ELF-1 (cell line): Measurements from ENCODE around the gene ZDHHC5.
A peak's percentile ranks its signal among the peaks of the same experiment; 100 is the strongest.

ENCODE experiments used
- DNase-seq: peaks from one replicate; pipeline ENCODE4 v3.0.0-alpha.2; 2016; ENCODE audit warnings: low read depth, low spot score

ZDHHC5 gene

DNA sequence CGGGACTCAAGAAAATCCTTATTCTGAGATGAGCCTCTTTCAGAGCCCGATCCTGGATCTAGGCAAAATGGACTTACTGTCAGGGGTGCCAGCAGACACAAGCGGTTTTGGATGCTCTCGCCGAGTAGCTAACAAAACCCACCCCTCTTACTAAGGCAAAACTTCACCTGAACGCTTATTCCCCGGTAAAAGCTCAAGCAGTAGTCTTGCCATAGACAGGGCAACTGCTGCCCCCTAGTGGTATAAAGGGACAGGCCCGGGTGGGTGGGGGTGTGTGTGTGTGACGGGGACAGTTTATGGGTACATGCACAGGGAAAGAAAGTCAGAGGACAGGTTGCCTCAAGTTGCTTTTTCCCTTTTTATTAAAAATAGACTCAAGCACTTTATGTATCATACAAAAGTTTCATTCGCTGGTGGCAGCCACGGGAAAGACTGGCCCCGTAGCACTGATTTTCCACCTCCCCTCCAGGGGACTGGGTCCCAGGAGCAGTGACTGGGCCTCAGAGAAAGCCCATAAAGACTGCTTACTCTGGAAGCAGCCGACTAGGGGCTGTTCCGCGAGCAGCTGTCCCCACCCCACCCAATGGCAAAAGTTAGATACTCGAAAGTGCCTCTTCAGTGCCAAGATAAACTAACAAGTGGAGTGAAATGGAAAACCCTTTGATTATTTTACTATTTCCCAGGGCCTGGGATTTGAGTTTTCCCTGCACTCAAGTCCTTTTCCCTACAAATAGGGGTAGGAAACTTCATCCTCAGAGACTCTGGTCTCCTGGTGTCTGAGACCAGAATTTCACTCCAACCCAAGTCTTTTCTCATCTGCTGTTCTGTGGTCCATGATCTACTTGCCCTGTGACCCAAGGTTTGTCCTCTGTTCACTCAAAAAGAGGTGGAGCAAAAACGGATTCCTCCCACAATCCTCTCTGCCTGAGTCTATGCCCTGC, 22.9 kb upstream of the ZDHHC5 start:
- DNase-seq: peak; percentile 87

DNA sequence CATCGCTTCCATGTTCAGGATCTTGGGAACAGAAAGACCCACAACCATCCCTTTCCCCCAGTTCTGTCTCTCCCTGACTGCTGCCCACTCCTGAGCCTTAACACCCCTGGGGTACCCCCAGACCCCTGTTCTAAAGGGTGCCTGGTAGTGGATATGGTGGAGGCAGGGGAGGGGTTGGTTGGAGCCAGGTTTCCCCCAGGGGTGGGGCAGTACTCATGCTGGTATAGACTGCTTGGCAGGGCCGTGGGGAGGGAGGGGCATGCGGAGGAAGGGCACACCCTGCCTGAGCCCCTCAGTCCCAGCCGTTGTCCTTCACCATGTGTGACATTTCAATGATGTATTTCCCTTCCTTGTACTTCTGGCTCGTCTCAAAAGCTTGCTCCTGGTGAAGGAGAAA, 22.2 kb upstream of the ZDHHC5 start:
- DNase-seq: no peak

DNA sequence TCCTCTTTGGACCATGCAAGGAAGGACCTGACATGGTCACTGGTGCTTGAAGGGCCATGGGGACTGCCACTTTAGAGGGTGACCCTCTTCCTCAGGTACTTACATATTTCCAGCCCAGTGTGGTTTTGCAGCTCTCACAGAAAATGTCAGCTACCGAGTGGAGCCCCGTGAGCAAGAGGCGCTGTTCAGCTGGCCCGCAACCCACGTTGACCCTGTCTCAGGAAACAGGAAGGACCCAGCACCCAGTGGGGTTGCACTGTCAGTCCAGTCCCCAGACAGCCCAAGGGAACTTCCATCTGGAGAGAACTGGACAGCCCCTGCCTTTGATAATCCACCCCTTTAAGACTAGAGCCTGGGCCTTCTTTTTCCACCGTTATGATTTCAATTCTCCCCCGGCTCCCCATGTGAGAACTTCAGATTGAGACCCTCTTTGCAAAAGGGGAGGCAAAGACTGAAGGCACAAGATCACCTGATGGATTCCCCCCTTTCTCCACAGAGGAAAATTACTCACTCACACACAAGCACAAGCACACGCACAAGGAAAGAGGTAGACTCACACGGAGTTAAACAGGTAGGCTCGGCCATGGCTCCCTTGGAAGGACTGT, 21.6 kb upstream of the ZDHHC5 start:
- DNase-seq: no peak

DNA sequence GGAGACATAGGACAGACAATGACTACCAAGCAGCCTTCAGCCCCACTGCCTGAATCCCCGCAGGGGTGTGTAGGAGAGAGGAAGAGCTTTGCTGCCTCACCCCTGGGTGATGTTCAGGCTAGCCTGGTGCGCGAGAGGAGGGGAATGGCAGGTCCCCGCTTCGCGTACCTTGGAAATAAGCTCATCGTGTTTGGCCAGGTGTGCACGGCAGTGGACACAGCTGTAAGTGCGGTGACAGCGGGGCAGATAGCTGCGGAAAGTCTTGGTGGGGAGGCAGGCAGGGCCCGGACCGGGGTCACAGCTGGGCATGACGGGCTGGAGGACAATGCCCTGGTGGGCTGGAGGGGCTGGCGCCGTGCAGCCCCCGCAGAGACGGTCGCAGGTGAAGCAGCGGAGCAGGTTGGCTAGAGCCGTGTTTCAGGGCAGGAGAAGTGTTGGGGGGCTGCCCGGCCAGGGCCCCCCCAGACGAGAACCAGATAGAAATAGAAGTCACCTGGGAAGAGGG, 21.1 kb upstream of the ZDHHC5 start:
- DNase-seq: peak; percentile 46

DNA sequence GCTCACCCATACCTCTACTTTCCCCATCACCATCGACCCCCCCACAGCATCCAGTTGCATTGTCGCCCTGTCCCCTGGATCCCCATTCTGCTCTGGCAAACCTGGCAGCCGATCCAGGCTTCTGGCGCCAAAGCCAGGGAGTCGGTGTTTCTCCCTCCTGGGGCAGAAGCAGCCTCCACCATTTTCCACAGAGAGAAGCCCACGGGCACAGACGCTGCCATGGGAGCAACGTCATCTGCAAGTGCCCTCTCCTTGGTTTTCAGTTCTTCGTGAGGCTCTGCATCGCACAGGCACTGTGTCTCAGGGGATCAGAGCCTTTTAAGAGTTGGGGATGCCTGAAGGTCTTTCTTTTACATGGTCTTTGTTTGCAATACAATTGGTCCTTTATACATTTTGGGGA, 20.5 kb upstream of the ZDHHC5 start:
- no peak for DNase-seq

DNA sequence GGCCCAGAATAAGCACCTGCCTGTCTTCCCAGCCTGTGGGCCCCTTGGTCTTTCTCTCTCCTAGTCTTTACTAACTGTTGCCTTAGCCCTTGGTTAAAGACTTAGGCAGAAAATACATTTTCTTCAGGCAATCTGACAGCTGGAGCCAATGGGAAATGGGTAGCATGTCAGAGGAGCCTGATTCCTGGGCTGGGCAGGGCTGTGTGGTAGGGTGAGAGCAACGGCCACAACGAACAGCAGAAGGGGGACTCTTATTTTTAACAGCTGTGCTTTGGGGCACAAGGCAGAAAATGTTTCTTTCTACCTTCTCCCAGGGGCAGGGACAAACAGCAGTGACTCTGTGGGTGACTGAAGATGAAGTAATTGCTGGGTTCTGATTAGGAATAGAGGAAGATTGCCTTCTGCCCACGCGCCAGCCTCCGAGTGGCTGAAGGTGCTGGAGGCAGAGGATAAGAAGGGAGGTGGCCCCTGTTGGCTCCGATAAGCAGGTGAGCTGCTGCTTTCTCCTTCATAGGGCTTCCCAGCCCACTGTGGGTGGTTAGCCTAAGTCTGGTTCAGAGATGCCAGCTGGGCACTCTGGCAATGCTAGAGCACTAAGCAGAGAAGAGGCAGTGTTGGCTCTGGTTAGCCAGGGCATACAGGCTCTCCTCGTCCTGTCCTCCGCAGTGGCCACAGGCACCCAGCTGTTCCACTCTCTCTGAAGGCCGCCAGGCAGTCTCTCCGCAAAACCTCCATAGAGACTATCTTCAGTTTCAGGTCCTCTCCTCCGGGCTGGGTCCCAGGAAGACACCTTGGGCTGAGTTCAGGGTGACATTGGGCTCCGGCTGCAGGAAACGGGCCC, 19.7 kb upstream of the ZDHHC5 start:
- DNase-seq: peak; percentile 52

DNA sequence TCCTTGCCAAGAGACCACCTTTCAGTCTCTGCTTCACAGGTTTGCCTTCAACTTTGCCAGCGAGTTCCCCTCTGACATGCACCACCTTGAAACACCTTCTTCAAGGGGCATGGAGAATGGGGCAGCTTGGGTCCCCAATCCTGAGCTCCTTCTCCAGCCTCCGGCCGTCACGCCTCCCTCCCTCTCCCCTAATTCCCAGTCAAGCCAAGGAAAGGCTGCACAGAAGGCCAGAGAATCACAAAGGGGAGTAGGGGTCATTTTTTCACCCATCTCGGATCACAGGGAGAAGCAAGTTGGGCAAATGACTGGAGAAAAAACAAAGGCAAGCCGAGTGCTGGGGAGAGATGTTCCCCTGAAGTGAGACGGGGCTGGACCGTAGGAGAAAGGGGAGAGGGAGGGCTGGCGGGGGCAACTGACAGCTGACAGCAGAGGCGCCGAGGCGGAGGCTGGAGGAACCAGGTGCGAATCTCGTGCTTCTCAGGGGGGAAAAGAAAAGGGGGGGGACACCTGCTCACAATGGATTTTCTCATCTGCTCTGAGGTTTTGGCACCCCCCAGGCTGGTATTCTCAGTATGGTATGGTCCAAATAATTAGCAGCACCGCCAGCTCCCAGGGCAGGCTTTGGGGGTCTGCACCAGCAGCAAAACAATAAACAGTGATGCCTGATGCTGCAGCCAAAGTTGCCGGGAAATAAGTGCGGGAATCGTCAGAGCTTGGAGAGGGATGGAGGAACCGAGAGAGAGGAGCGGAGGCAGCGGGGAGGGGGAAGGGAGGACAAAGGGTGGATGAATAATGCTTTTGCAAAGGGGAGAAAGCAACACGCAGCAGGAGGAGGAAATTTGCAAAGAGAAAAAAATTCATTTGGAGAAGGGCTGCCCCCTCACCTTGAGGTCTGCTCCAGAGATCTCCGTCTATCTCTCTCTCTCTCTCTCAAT, 18.8 kb upstream of the ZDHHC5 start:
- DNase-seq: peak; percentile 60

DNA sequence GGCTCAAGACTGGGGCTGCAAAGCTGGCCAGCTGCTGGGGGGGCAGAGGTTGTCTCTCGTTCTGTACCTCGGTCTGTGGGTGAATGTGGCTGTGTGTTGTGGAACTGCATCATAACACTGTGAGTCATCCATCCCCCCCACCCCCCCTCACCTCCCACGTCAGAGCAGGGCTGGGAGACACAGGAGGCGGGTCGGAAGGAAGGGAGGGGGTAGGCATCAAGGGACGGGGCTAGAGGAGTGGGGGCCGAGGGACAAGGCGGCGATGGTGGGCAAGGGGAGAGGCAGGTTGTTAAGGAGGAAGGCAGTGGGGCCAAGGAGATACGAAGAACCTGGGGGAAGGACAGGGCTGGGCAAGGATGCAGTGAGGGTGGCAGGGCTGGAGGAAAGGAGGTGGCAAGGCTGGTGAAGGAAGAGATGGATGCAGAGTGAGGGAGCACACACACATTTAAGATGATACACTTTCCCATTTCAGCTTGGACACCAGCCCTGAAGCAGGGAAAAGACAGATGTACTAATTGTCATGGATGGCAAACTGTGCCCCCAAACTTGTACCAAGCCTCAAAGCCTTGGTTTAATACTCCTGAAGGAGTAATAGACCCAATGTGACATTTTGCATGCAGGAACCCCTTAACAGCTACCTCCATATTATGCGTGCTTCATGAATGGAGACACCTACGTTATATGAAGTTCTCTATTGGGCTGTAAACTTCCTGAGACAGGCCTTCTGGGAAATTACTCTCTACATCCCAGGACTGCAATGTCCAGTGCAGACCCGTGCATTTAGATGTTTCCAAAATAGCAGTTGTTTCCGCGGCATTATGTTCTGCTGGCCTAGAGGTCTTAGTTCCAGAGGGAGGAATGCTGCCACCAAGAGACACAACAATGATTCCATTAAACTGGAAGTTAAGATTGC, 17.8 kb upstream of the ZDHHC5 start, which contains the start of gene YPEL4:
Gene YPEL4 (minus strand): TSS at position 87 of the 913 bp plus-strand sequence. CDS start 2,805 bp downstream, outside the sequence.
- DNase-seq: peak; percentile 74

DNA sequence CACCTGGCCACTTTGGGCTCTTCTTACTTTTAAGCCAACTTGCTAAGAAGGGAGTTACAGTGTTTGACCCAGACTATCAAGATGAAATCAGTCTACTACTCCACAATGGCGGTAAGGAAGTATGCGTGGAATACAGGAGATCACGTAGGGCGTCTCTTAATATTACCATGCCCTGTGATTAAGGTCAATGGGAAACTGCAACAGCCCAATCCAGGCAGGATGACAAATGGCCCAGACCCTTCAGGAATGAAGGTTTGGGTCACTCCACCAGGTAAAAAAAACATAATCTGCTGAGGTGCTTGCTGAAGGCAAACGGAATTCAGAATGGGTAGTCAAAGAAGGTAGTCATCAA, 17.2 kb upstream of the ZDHHC5 start:
- no peak for DNase-seq

DNA sequence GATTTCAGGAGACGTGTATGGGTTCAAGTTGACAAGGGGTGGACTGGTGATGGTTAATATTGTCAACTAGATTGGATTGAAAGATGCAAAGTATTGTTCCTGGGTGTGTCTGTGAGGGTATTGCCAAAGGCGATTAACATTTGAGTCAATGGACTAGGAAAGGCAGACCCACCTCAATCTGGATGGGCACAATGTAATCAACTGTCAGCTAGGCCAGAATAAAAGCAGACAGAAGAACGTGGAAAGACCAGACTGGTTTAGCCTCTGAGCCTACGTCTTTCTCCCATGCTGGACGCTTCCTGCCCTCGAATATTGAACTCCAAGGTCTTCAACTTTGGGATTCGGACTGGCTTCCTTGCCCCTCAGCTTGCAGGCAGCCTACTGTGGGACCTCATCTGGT, 16.5 kb upstream of the ZDHHC5 start:
- DNase-seq: no peak

DNA sequence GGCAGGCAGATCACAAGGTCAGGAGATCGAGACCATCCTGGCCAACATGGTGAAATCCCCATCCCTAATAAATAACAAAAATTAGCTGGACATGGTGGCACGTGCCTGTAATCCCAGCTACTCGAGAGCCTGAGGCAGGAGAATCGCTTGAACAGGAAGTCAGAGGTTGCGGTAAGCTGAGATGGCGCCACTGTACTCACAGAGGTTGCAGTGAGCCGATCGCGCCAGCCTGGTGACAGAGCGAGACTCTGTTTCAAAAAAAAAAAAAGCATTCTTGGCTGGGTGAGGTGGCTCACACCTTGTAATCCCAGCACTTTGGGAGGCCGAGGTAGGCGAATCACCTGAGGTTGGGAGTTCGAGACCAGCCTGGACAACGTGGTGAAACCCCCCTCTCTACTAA, 15.7 kb upstream of the ZDHHC5 start:
- DNase-seq: peak; percentile 71

DNA sequence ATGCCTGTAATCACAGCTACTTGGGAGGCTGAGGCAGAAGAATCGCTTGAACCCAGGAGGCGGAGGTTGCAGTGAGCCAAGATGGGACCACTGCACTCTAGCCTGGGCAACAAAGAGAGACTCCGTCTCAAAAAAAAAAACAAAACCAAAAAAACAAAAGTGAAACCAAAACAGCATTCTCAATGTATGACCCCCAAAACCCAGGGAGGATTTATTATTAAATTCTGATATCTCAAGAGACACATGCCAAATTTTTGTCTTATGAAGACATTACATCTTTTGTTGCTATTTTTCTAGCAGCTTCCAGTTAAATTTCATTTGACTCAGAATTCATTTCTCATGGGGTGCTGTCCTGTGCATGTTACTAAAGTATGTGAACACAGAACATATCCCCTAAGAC, 15.3 kb upstream of the ZDHHC5 start:
- DNase-seq: no peak

DNA sequence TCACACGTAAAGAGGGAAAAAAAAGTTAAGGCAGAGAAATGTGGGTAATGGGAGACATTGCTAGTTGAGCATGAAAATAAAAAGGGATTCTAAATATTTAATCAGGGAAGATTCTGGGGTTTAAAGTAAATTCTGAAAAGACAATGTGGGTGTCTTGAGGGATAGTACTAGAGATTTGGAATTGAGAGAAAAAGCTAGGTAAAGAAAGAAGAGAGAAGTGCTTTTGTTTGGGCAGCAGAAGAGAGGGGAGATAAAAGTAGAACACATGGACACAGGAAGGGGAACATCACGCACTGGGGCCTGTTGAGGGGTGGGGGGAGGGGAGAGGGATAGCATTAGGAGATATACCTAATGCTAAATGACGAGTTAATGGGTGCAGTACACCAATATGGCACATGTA, 14.8 kb upstream of the ZDHHC5 start:
- no peak for DNase-seq

DNA sequence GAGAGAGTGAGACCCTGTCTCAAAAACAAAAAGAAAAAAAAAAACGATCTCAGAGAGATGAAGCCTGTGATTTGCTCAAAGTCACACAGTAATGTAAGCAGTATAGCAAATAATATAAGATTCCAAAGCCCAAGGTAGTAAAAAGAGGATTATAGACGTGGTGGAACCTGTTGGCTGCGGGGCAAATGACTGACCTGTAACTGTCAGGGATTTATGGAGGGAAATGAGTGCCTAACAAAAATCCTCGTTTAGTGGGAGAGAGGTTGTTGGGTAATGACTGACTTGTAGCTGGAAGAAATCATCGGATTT, 11.1 kb upstream of the ZDHHC5 start:
- no peak for DNase-seq

DNA sequence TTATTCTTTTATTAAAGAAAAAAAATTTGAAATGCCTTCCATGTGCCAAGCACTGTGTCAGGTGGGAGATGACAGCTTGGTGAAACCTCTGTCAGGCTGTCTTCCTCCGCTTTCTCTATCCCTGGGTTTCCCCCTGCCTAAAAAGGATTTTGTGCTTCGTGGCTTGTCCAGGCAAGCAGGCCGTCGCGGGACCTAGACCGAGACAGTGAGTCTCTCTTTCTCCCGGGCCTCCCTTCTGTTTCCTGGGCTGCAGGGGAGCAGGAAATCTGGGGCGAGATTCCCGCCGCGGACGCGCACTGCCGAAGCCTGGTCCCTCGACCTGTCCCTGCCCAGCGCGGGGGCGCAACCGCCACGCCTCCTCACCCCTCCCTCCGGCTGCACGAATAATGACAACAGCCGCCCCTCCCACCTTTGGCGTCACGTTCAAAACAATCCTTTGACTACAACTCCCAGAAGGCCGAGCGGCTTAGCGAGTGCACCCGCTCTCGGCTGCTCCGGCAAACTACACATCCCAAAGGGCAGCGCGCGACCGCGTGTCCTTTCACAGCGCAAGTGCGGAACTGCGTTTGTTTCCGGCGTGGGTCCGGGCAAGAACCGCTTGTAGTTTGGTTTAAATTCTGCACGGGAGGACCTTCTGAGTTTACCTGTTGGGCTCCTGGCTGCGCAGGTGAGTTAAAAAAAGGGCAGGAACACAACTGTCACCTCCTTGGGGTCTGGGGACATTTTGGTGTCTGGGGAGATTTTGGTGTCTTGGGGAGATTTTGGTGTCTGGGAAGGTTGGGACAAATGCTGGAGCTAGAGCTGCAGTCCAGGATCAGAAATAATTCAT, 10.5 kb upstream of the ZDHHC5 start, which contains the start of gene CLP1:
Gene CLP1 (plus strand): TSS at position 569 of the 829 bp plus-strand sequence. CDS start 1,715 bp downstream, outside the sequence.
- peak; percentile 99 for DNase-seq

DNA sequence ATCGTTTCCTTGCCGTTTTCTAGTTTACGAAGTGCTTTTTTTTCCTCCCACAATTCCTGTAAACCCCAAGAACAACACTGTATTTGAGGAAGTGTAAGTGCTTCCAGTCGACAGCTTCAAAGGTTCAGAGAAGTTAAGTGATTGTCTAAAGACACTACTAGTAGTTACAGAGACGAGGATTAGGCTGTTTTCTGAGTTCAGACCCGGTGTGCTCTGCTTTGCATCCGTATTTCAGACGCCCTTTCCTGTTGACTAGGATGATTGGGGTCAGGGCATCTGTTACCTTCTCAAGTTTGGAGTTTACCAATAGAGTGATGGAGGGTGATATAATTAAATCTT, 9.9 kb upstream of the ZDHHC5 start:
- no peak for DNase-seq

DNA sequence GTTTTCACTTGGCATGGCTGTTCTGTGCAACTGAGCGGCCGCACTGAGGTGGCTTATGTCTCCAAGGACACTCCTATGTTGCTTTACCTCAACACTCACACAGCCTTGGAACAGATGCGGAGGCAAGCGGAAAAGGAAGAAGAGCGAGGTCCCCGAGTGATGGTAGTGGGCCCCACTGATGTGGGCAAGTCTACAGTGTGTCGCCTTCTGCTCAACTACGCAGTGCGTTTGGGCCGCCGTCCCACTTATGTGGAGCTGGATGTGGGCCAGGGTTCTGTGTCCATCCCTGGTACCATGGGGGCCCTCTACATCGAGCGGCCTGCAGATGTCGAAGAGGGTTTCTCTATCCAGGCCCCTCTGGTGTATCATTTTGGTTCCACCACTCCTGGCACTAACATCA, 8.2 kb upstream of the ZDHHC5 start:
- no peak for DNase-seq

DNA sequence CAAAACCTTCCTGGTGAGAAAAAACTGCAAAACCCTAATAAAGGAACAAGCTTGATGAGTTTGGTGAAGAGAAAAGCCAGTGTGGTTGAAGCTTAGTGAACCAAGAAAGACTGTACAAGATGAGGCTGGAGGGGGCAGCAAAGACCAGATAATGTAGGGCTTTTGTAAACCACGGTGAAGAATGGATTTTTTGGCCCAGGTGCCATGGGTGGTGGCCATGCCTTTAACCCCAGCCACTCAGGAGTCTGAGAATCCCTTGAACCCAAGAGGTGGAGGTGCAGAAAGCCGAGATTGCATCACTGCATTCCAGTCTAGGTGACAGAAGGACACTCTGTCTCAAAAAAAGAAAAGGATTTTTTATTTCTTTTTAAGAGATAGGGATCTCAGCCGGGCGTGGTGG, 5.0 kb upstream of the ZDHHC5 start:
- peak; percentile 28 for DNase-seq

DNA sequence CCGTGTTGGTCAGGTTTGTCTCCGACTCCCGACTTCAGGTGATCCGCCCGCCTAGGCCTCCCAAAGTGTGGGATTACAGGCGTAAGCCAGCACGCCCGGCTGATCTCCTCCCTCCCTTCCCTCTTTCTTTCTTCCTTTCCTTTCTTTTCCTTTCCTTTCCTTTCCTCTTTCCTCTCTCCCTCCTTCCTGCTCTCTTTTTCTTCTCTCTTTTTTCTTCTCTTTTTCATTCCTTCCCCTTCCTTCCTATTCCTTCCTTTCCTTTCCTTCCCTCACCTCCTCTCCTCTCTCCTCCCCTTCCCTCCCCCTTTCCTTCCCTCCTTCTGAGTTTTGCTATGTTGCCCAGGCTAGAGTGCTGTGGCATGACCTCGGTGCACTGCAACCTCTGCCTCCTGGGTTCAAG, 3.9 kb upstream of the ZDHHC5 start:
- no peak for DNase-seq
